HCT116 (cell line): ENCODE data around the gene SEL1L2. TPM values are rescaled to one million over a fixed set of nuclear protein-coding genes. Genes with fewer than 3 reads are reported as not detected.

Experiments
- ATAC-seq: fragments of 200-7000 bp; cut with Tn5 transposase; 2 replicates; pipeline ENCODE4 v1.9.1; 2020; ENCODE audit warnings: mild to moderate bottlenecking, moderate library complexity
- BruUV-seq: library from RNA; stranded (reverse); fragments of 400-500 nt; replicated peaks from 2 replicates; lab custom pipeline; 2021; lab: Mats Ljungman, UMichigan
- CTCF ChIA-PET: fragments of 300-600 bp; sonication (Branson Sonifier 250); formaldehyde crosslinking; loops from one replicate; lab custom pipeline; 2021; ENCODE audit warnings: antibody characterized with exemption; lab: Charles Lee
- POLR2A ChIA-PET: fragments of 300-600, 350-600 bp; sonication (Branson Sonifier 250); formaldehyde crosslinking; loops from one replicate; lab custom pipeline; 2021; ENCODE audit warnings: antibody characterized with exemption; lab: Charles Lee
- RAD21 ChIA-PET, 2 experiments: fragments of 300-600 bp; sonication (Branson Sonifier 250); formaldehyde crosslinking; loops; one replicate each; lab custom pipeline; 2023; ENCODE audit warnings: low total read pairs in 2 of 2; ENCODE audit not compliant: uncharacterized antibody in 2 of 2, unreplicated experiment in 2 of 2, low non-redundant PET in 1 of 2; lab: Charles Lee
- DNase-seq: peaks from one replicate; pipeline ENCODE4 v3.0.0-alpha.2; 2010; ENCODE audit warnings: low read depth, low spot score
- H2AFZ ChIP-seq: fragments of 200-600 bp; shearing (Covaris generic), sonication (generic); 2 replicates; pipeline ENCODE4 v1.6.1; 2017; ENCODE audit warnings: low read depth, mixed run types, mixed read lengths, antibody characterized with exemption, low read length; ENCODE audit not compliant: poor library complexity, severe bottlenecking
- H3K27ac ChIP-seq: 2 replicates; pipeline ENCODE4 v1.5.1; 2012; ENCODE audit warnings: low read depth, low read length
- H3K27me3 ChIP-seq: fragments of 200-600 bp; sonication (generic); 2 replicates; pipeline ENCODE4 v1.6.1; 2016; ENCODE audit warnings: mixed run types, low read length, mixed read lengths; ENCODE audit not compliant: insufficient read depth
- H3K36me3 ChIP-seq, 2 experiments: fragments of 200-500 bp in 1 of 2; fragments of 200-600 bp in 1 of 2; sonication (Bioruptor generic) in 1 of 2; sonication (generic) in 1 of 2; 2 replicates each; pipeline versions ENCODE4 v1.5.1 to v1.6.1; 2014 to 2016; ENCODE audit warnings: low read length in 2 of 2, inconsistent platforms in 1 of 2, mixed read lengths in 1 of 2, mixed run types in 1 of 2; ENCODE audit not compliant: insufficient read depth in 2 of 2, control insufficient read depth in 1 of 2
- H3K4me1 ChIP-seq, 2 experiments: fragments of 200-600 bp in 1 of 2; sonication (generic) in 1 of 2; 2 replicates each; pipeline versions ENCODE4 v1.5.1 to v1.6.1; 2012 to 2017; ENCODE audit warnings: low read length in 2 of 2, inconsistent platforms in 1 of 2, mild to moderate bottlenecking in 1 of 2, mixed read lengths in 1 of 2, mixed run types in 1 of 2, moderate library complexity in 1 of 2; ENCODE audit not compliant: insufficient read depth in 2 of 2, control insufficient read depth in 1 of 2
- H3K4me2 ChIP-seq: fragments of 200-600 bp; sonication (generic); 2 replicates; pipeline ENCODE4 v1.6.1; 2017; ENCODE audit warnings: mixed run types, low read length, mixed read lengths
- H3K4me3 ChIP-seq, 2 experiments: fragments of 200-600 bp in 1 of 2; sonication (generic) in 1 of 2; replicated peaks in 1 of 2; 2 replicates each; pipeline ENCODE4 v1.5.1; 2011 to 2016; ENCODE audit warnings: low read length in 2 of 2, control low read depth in 1 of 2, low read depth in 1 of 2, mild to moderate bottlenecking in 1 of 2, mixed read lengths in 1 of 2, mixed run types in 1 of 2
- H3K79me2 ChIP-seq: fragments of 200-600 bp; sonication (generic); 2 replicates; pipeline ENCODE4 v1.6.1; 2017; ENCODE audit warnings: mild to moderate bottlenecking, mixed run types, low read length, moderate library complexity, mixed read lengths; ENCODE audit not compliant: insufficient read depth
- H3K9ac ChIP-seq: fragments of 200-600 bp; sonication (generic); 2 replicates; pipeline ENCODE4 v1.6.1; 2016; ENCODE audit warnings: low read length, mixed read lengths
- H3K9me2 ChIP-seq: fragments of 200-600 bp; sonication (generic), shearing (Covaris generic); 2 replicates; pipeline ENCODE4 v1.6.1; 2017; ENCODE audit warnings: mixed run types, mild to moderate bottlenecking, moderate library complexity; ENCODE audit not compliant: insufficient read depth
- H3K9me3 ChIP-seq, 2 experiments: fragments of 200-500 bp in 1 of 2; fragments of 200-600 bp in 1 of 2; sonication (Bioruptor generic) in 1 of 2; sonication (generic) in 1 of 2; 2 replicates each; pipeline ENCODE4 v1.6.1; 2014 to 2017; ENCODE audit warnings: low read length in 2 of 2, mixed read lengths in 2 of 2, inconsistent platforms in 1 of 2, low read depth in 1 of 2, mild to moderate bottlenecking in 1 of 2, mixed run types in 1 of 2, moderate library complexity in 1 of 2; ENCODE audit not compliant: control insufficient read depth in 1 of 2, insufficient read depth in 1 of 2
- H4K20me1 ChIP-seq: fragments of 200-600 bp; sonication (generic), shearing (Covaris generic); 2 replicates; pipeline ENCODE4 v1.6.1; 2017; ENCODE audit warnings: mixed run types, mild to moderate bottlenecking, moderate library complexity; ENCODE audit not compliant: insufficient read depth
- ATF3 ChIP-seq: IDR thresholded peaks from 2 replicates; pipeline ENCODE4 v1.6.1; 2012
- CBX3 ChIP-seq: IDR thresholded peaks from 2 replicates; pipeline ENCODE4 v1.6.1; 2012; ENCODE audit warnings: low read depth
- CEBPB ChIP-seq: IDR thresholded peaks from 2 replicates; pipeline ENCODE4 v1.6.1; 2012; ENCODE audit warnings: low read depth
- ELF1 ChIP-seq: IDR thresholded peaks from 2 replicates; pipeline ENCODE4 v1.6.1; 2012; ENCODE audit warnings: low read depth, borderline replicate concordance
- EZH2 ChIP-seq: fragments of 200-600 bp; sonication (generic); IDR thresholded peaks from 2 replicates; pipeline ENCODE4 v1.6.1; 2017; ENCODE audit warnings: antibody characterized with exemption, mixed run types
- FOSL1 ChIP-seq: IDR thresholded peaks from 2 replicates; pipeline ENCODE4 v1.6.1; 2012; ENCODE audit warnings: low read depth
- JUND ChIP-seq: IDR thresholded peaks from 2 replicates; pipeline ENCODE4 v1.6.1; 2012
- MAX ChIP-seq: IDR thresholded peaks from 2 replicates; pipeline ENCODE4 v1.6.1; 2012
- POLR2A ChIP-seq: IDR thresholded peaks from 2 replicates; pipeline ENCODE4 v1.7.0; 2011; ENCODE audit warnings: borderline replicate concordance; ENCODE audit not compliant: insufficient read depth, insufficient read length; ENCODE audit errors: extremely low read depth
- SIN3A ChIP-seq: IDR thresholded peaks from 2 replicates; pipeline ENCODE4 v1.6.1; 2012; ENCODE audit warnings: low read depth
- SP1 ChIP-seq: IDR thresholded peaks from 2 replicates; pipeline ENCODE4 v1.6.1; 2012; ENCODE audit warnings: low read depth
- SRF ChIP-seq: IDR thresholded peaks from 2 replicates; pipeline ENCODE4 v1.6.1; 2012; ENCODE audit warnings: low read depth
- TCF7L2 ChIP-seq: IDR thresholded peaks from 2 replicates; pipeline ENCODE4 v1.7.0; 2011; ENCODE audit warnings: borderline replicate concordance, inconsistent platforms; ENCODE audit not compliant: insufficient read depth, insufficient read length; ENCODE audit errors: extremely low read depth
- YY1 ChIP-seq: IDR thresholded peaks from 2 replicates; pipeline ENCODE4 v1.6.1; 2011; ENCODE audit warnings: low read length, low read depth, moderate library complexity, mild to moderate bottlenecking; ENCODE audit not compliant: insufficient replicate concordance; ENCODE audit errors: extremely low read depth
- ZFX ChIP-seq: fragments of 450-650 bp; IDR thresholded peaks from 2 replicates; pipeline ENCODE4 v1.6.1; 2017
- ZNF274 ChIP-seq: fragments of 200-500 bp; sonication (Bioruptor generic); IDR thresholded peaks from 2 replicates; pipeline ENCODE4 v1.6.1; 2014; ENCODE audit warnings: mild to moderate bottlenecking, low read depth, low read length, inconsistent platforms
- intact Hi-C: fragments of 100-400 bp; cut with micrococcal nuclease; formaldehyde crosslinking; loops from 2 replicates; pipeline ENCODE4 v1.10.0; 2022
- total RNA-seq: library from RNA; stranded (reverse); gene quantifications from one replicate; pipeline ENCODE4 v1.2.1, GENCODE V29; 2021; ENCODE audit not compliant: unreplicated experiment
- TF ChIP-seq, protein P1 (sequence below): IDR thresholded peaks from 2 replicates; pipeline ENCODE4 v1.6.1; 2012; ENCODE audit warnings: low read depth

The SEL1L2 gene
- total RNA-seq, 1 experiment from 2014 or later, result not detected

- DNase-seq (no peak), ATAC-seq (no peak)
- no TSS peak for BruUV-seq
- TF ChIP-seq JUND (no peak), SP1 (no peak), FOSL1 (no peak), POLR2A (no peak), ATF3 (no peak), SIN3A (no peak), ELF1 (no peak), MAX (no peak), TCF7L2 (no peak), CBX3 (no peak), EZH2 (no peak), ZNF274 (no peak), ZFX (no peak), YY1 (no peak), SRF (no peak), CEBPB (no peak)
- TF ChIP-seq, protein P1, sequence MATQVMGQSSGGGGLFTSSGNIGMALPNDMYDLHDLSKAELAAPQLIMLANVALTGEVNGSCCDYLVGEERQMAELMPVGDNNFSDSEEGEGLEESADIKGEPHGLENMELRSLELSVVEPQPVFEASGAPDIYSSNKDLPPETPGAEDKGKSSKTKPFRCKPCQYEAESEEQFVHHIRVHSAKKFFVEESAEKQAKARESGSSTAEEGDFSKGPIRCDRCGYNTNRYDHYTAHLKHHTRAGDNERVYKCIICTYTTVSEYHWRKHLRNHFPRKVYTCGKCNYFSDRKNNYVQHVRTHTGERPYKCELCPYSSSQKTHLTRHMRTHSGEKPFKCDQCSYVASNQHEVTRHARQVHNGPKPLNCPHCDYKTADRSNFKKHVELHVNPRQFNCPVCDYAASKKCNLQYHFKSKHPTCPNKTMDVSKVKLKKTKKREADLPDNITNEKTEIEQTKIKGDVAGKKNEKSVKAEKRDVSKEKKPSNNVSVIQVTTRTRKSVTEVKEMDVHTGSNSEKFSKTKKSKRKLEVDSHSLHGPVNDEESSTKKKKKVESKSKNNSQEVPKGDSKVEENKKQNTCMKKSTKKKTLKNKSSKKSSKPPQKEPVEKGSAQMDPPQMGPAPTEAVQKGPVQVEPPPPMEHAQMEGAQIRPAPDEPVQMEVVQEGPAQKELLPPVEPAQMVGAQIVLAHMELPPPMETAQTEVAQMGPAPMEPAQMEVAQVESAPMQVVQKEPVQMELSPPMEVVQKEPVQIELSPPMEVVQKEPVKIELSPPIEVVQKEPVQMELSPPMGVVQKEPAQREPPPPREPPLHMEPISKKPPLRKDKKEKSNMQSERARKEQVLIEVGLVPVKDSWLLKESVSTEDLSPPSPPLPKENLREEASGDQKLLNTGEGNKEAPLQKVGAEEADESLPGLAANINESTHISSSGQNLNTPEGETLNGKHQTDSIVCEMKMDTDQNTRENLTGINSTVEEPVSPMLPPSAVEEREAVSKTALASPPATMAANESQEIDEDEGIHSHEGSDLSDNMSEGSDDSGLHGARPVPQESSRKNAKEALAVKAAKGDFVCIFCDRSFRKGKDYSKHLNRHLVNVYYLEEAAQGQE, result no peak
- H3K9me3 ChIP-seq, result no peaks in the 10 kb centered on the region
- intact Hi-C loops, result no loop called here
- H2AFZ ChIP-seq, result no peak overlapping the region
- ChIA-PET CTCF (no interaction called here), RAD21 (no interaction called here), POLR2A (no interaction called here)
- no peak overlapping the region for H3K27ac ChIP-seq
- no peaks in the 10 kb centered on the region for H3K79me2 ChIP-seq
- peak overlapping the region; percentile 2; the same call in 1 of the 2 replicates for H3K4me2 ChIP-seq
- no peaks in the 10 kb centered on the region for H4K20me1 ChIP-seq
- H3K27me3 ChIP-seq, result no peaks in the 10 kb centered on the region
- H3K4me1 ChIP-seq, result peaks cover 0 to 5% of the 10 kb centered on the region in 2 experiments; a peak in 1 of 4 replicates
- H3K4me3 ChIP-seq, result no peak overlapping the region
- no peak overlapping the region for H3K9ac ChIP-seq
- H3K9me2 ChIP-seq, result no peaks in the 10 kb centered on the region
- no peaks in the 10 kb centered on the region for H3K36me3 ChIP-seq
Measured at GRCh38 chr20:13984211-13984610, 6.2 kb downstream of the SEL1L2 start.
